Panc1 (cell line): ENCODE results near the gene ZFR2. TPM values are rescaled to one million over a fixed set of nuclear protein-coding genes. Genes with fewer than 3 reads are reported as not detected.
A peak's percentile ranks its signal among the peaks of the same experiment; 100 is the strongest.

Experiments used
- ATAC-seq: fragments of 200-7000 bp; cut with Tn5 transposase; 2 replicates; pipeline ENCODE4 v1.9.1; 2020; ENCODE audit warnings: mild to moderate bottlenecking, moderate library complexity
- BruUV-seq: library from RNA; stranded (reverse); fragments of 400-500 nt; replicated peaks from 2 replicates; lab custom pipeline; 2021; lab: Mats Ljungman, UMichigan
- CTCF ChIA-PET: fragments of 300-600 bp; sonication (Branson Sonifier 250); formaldehyde crosslinking; loops from one replicate; lab custom pipeline; 2022; ENCODE audit warnings: antibody characterized with exemption; lab: Charles Lee
- POLR2A ChIA-PET: fragments of 300-600 bp; sonication (Branson Sonifier 250); formaldehyde crosslinking; loops from one replicate; lab custom pipeline; 2022; ENCODE audit warnings: antibody characterized with exemption; lab: Charles Lee
- DNase-seq: peaks from one replicate; pipeline ENCODE4 v3.0.0-alpha.2; 2010; ENCODE audit warnings: low read depth, low spot score
- H3K27ac ChIP-seq: 2 replicates; pipeline ENCODE4 v1.5.1; 2011; ENCODE audit warnings: mild to moderate bottlenecking, low read length, inconsistent platforms
- H3K27me3 ChIP-seq: fragments of 200-500 bp; sonication (Bioruptor generic); 2 replicates; pipeline ENCODE4 v1.6.0; 2014; ENCODE audit warnings: low read length, inconsistent platforms; ENCODE audit not compliant: control insufficient read depth, insufficient read depth
- H3K36me3 ChIP-seq: fragments of 200-500 bp; sonication (Bioruptor generic); 2 replicates; pipeline ENCODE4 v1.5.1; 2014; ENCODE audit warnings: inconsistent platforms, mild to moderate bottlenecking, low read length, moderate library complexity; ENCODE audit not compliant: control insufficient read depth, insufficient read depth
- H3K4me1 ChIP-seq: 2 replicates; pipeline ENCODE4 v1.5.1; 2011; ENCODE audit warnings: inconsistent platforms, mild to moderate bottlenecking, low read length, moderate library complexity; ENCODE audit not compliant: control insufficient read depth, insufficient read depth
- H3K4me3 ChIP-seq, 2 experiments: 2 replicates each; pipeline ENCODE4 v1.5.1; 2011 to 2012; ENCODE audit warnings: low read depth in 2 of 2, low read length in 2 of 2, mild to moderate bottlenecking in 2 of 2, inconsistent platforms in 1 of 2, moderate library complexity in 1 of 2
- H3K9me3 ChIP-seq: fragments of 200-500 bp; sonication (Bioruptor generic); 2 replicates; pipeline ENCODE4 v1.5.1; 2014; ENCODE audit warnings: low read depth, mild to moderate bottlenecking, inconsistent platforms, low read length, moderate library complexity; ENCODE audit not compliant: control insufficient read depth, insufficient read depth
- POLR2AphosphoS5 ChIP-seq: IDR thresholded peaks from 2 replicates; pipeline ENCODE4 v1.6.1; 2012; ENCODE audit warnings: mild to moderate bottlenecking, low read depth, low read length, moderate library complexity
- SIN3A ChIP-seq: IDR thresholded peaks from 2 replicates; pipeline ENCODE4 v1.6.1; 2012; ENCODE audit warnings: low read depth, mild to moderate bottlenecking, low read length, moderate library complexity, borderline replicate concordance; ENCODE audit not compliant: insufficient read depth
- TCF7L2 ChIP-seq: IDR thresholded peaks from 2 replicates; pipeline ENCODE4 v1.6.1; 2011; ENCODE audit warnings: mild to moderate bottlenecking, low read depth, low read length, inconsistent platforms
- in situ Hi-C: cut with HindIII; loops from 2 replicates; pipeline ENCODE4 v1.10.0; 2016; ENCODE audit warnings: low sequenced_read_pairs, low pct_unique_long_range_greater_than_20kb
- intact Hi-C: fragments of 100-400 bp; cut with micrococcal nuclease; formaldehyde crosslinking; loops from one replicate; pipeline ENCODE4 v1.10.0; 2022; ENCODE audit not compliant: unreplicated experiment
- total RNA-seq: library from RNA; stranded (reverse); gene quantifications from one replicate; pipeline ENCODE4 v1.2.1, GENCODE V29; 2021; ENCODE audit not compliant: unreplicated experiment
- TF ChIP-seq, protein P1 (sequence below): fragments of 450-650 bp; IDR thresholded peaks from 2 replicates; pipeline ENCODE4 v1.5.1; 2017; ENCODE audit warnings: mild to moderate bottlenecking
- TF ChIP-seq, protein P2 (sequence below), 2 experiments: IDR thresholded peaks; 2 replicates each; pipeline ENCODE4 v1.6.1; 2011 to 2012; ENCODE audit warnings: low read depth in 2 of 2, control low read depth in 1 of 2, low read length in 1 of 2, mild to moderate bottlenecking in 1 of 2, moderate library complexity in 1 of 2; ENCODE audit not compliant: insufficient read depth in 1 of 2

ZFR2 gene
- total RNA-seq, 1 experiment from 2014 or later, result 0.74 TPM

GRCh38 chr19:3818918-3819317 lies 49.9 kb downstream of the ZFR2 start:
- H3K27ac ChIP-seq, result no peak overlapping the region
- no peak overlapping the region; a peak in 1 of 4 replicates for H3K4me3 ChIP-seq
- ChIA-PET CTCF (no interaction called here), POLR2A (no interaction called here)
- H3K36me3 ChIP-seq, result no peaks in the 10 kb centered on the region
- DNase-seq (no peak), ATAC-seq (no peak)
- TF ChIP-seq POLR2AphosphoS5 (no peak), TCF7L2 (no peak), SIN3A (no peak)
- TF ChIP-seq, protein P1, sequence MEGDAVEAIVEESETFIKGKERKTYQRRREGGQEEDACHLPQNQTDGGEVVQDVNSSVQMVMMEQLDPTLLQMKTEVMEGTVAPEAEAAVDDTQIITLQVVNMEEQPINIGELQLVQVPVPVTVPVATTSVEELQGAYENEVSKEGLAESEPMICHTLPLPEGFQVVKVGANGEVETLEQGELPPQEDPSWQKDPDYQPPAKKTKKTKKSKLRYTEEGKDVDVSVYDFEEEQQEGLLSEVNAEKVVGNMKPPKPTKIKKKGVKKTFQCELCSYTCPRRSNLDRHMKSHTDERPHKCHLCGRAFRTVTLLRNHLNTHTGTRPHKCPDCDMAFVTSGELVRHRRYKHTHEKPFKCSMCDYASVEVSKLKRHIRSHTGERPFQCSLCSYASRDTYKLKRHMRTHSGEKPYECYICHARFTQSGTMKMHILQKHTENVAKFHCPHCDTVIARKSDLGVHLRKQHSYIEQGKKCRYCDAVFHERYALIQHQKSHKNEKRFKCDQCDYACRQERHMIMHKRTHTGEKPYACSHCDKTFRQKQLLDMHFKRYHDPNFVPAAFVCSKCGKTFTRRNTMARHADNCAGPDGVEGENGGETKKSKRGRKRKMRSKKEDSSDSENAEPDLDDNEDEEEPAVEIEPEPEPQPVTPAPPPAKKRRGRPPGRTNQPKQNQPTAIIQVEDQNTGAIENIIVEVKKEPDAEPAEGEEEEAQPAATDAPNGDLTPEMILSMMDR, result no peak
- TF ChIP-seq, protein P2, sequence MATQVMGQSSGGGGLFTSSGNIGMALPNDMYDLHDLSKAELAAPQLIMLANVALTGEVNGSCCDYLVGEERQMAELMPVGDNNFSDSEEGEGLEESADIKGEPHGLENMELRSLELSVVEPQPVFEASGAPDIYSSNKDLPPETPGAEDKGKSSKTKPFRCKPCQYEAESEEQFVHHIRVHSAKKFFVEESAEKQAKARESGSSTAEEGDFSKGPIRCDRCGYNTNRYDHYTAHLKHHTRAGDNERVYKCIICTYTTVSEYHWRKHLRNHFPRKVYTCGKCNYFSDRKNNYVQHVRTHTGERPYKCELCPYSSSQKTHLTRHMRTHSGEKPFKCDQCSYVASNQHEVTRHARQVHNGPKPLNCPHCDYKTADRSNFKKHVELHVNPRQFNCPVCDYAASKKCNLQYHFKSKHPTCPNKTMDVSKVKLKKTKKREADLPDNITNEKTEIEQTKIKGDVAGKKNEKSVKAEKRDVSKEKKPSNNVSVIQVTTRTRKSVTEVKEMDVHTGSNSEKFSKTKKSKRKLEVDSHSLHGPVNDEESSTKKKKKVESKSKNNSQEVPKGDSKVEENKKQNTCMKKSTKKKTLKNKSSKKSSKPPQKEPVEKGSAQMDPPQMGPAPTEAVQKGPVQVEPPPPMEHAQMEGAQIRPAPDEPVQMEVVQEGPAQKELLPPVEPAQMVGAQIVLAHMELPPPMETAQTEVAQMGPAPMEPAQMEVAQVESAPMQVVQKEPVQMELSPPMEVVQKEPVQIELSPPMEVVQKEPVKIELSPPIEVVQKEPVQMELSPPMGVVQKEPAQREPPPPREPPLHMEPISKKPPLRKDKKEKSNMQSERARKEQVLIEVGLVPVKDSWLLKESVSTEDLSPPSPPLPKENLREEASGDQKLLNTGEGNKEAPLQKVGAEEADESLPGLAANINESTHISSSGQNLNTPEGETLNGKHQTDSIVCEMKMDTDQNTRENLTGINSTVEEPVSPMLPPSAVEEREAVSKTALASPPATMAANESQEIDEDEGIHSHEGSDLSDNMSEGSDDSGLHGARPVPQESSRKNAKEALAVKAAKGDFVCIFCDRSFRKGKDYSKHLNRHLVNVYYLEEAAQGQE (IDR thresholded peaks at IDR 0.05; ENCODE audit: insufficient read depth in 1 of 2, low read depth in 2 of 2, low read length in 1 of 2), result no peak
- no TSS peak for BruUV-seq
- intact Hi-C loops (no loop called here), in situ Hi-C loops (no loop called here)
- no peaks in the 10 kb centered on the region for H3K4me1 ChIP-seq
- no peaks in the 10 kb centered on the region for H3K9me3 ChIP-seq
- H3K27me3 ChIP-seq, result no peaks in the 10 kb centered on the region

DNA sequence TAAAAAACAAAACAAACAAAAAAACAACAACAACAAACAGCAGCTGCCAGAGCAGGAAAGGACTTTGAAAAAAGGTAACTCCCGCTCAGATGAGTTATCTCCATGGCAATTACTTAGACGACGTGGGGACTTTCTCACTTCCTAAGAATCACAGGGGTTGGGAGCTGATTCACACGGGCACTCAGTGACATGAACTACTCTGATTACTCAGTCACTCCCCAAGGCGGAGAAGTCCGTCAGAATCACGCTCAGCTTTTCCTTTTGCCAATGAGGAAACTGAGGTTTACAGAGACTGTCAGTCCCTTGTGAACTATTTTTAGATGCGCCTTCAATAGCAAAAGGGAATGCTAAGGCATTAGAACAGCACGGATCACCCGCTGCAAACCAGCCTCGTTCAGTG lies 50.4 kb downstream of the ZFR2 start:
- CTCF ChIA-PET, result no interaction called here
- TF ChIP-seq, protein P1, result no peak
- TF ChIP-seq SIN3A (no peak), TCF7L2 (no peak), POLR2AphosphoS5 (no peak)
- TF ChIP-seq, protein P2 (IDR thresholded peaks at IDR 0.05; ENCODE audit: insufficient read depth in 1 of 2, low read depth in 2 of 2, low read length in 1 of 2), result no peak
- POLR2A ChIA-PET, result no interaction called here
- Histone ChIP-seq H3K27ac (no peak overlapping the region), H3K9me3 (no peaks in the 10 kb centered on the region), H3K4me1 (no peaks in the 10 kb centered on the region), H3K4me3 (peak overlapping the region in 1 of 2 experiments; percentile 14; a peak in 2 of 4 replicates), H3K27me3 (no peaks in the 10 kb centered on the region), H3K36me3 (no peaks in the 10 kb centered on the region)
- in situ Hi-C loops, result no loop called here
- intact Hi-C loops, result no loop called here
- BruUV-seq, result no TSS peak
- DNase-seq, result no peak
- 0 out of 2 replicates have a peak, but pooled peaks have one; percentile 50 for ATAC-seq
